HepG2 (cell line): ENCODE results near the gene TP53. TPM values are rescaled to one million over a fixed set of nuclear protein-coding genes. Genes with fewer than 3 reads are reported as not detected.

Experiments used
- CBX5 ChIP-seq: sonication (generic); formaldehyde crosslinking; IDR thresholded peaks from 2 replicates; pipeline ENCODE4 v1.4.0; 2020; ENCODE audit warnings: missing genetic modification reagents, borderline replicate concordance
- CHD2 ChIP-seq: IDR thresholded peaks from 2 replicates; pipeline ENCODE4 v1.6.1; 2011; ENCODE audit warnings: low read depth, low read length, improper control_type of control experiment
- CREM ChIP-seq, 2 experiments: sonication (generic) in 1 of 2; formaldehyde crosslinking in 1 of 2; IDR thresholded peaks; 2 replicates each; pipeline versions ENCODE4 v1.4.0 to v1.6.1; 2016 to 2020; ENCODE audit warnings: antibody characterized with exemption in 1 of 2, mild to moderate bottlenecking in 1 of 2, missing genetic modification reagents in 1 of 2
- DPF2 ChIP-seq: sonication (generic); formaldehyde crosslinking; IDR thresholded peaks from 2 replicates; pipeline ENCODE4 v1.4.0; 2020; ENCODE audit warnings: mild to moderate bottlenecking, low read depth, missing genetic modification reagents, borderline replicate concordance
- ESRRA ChIP-seq: sonication (generic); formaldehyde crosslinking; IDR thresholded peaks from 2 replicates; pipeline ENCODE4 v1.5.1; 2020; ENCODE audit warnings: mild to moderate bottlenecking, low read depth, missing genetic modification reagents
- FOSL1 ChIP-seq: sonication (generic); formaldehyde crosslinking; IDR thresholded peaks from 2 replicates; pipeline ENCODE4 v1.9.0; 2021; ENCODE audit warnings: missing genetic modification reagents, borderline replicate concordance
- HNRNPLL ChIP-seq: fragments of 200-400 bp; formaldehyde crosslinking; IDR thresholded peaks from 2 replicates; pipeline ENCODE4 v1.6.1; 2017; ENCODE audit warnings: mild to moderate bottlenecking, low read depth, low read length; ENCODE audit not compliant: poor library complexity, severe bottlenecking
- KDM6A ChIP-seq: IDR thresholded peaks from 2 replicates; pipeline ENCODE4 v1.6.1; 2016; ENCODE audit warnings: low read depth
- MED1 ChIP-seq: sonication (generic); formaldehyde crosslinking; IDR thresholded peaks from 2 replicates; pipeline ENCODE4 v1.4.0; 2020; ENCODE audit warnings: missing genetic modification reagents
- MEIS1 ChIP-seq: sonication (generic); formaldehyde crosslinking; IDR thresholded peaks from 2 replicates; pipeline ENCODE4 v1.9.0; 2021; ENCODE audit warnings: mild to moderate bottlenecking, missing genetic modification reagents, moderate library complexity, borderline replicate concordance
- TFE3 ChIP-seq: IDR thresholded peaks from 2 replicates; pipeline ENCODE4 v1.6.1; 2016
- ZBTB10 ChIP-seq: sonication (generic); formaldehyde crosslinking; IDR thresholded peaks from 2 replicates; pipeline ENCODE4 v1.4.0; 2020; ENCODE audit warnings: missing genetic modification reagents, borderline replicate concordance
- ZKSCAN5 ChIP-seq: sonication (generic); formaldehyde crosslinking; IDR thresholded peaks from 2 replicates; pipeline ENCODE4 v1.5.1; 2020; ENCODE audit warnings: mild to moderate bottlenecking, missing genetic modification reagents
- ZNF350 ChIP-seq: sonication (generic); formaldehyde crosslinking; IDR thresholded peaks from 2 replicates; pipeline ENCODE4 v1.4.0; 2020; ENCODE audit warnings: mild to moderate bottlenecking, low read depth, missing genetic modification reagents, borderline replicate concordance
- ZNF746 ChIP-seq: sonication (generic); formaldehyde crosslinking; IDR thresholded peaks from 2 replicates; pipeline ENCODE4 v1.8.0; 2022; ENCODE audit warnings: mild to moderate bottlenecking, missing genetic modification reagents
- ZSCAN5A ChIP-seq: sonication (generic); formaldehyde crosslinking; IDR thresholded peaks from 2 replicates; pipeline ENCODE4 v1.8.0; 2022; ENCODE audit warnings: mild to moderate bottlenecking, missing genetic modification reagents, borderline replicate concordance
- polyA plus RNA-seq, 8 experiments: library from polyadenylated mRNA; depleted of rRNA in 3 of 8; stranded (reverse) in 7 of 8; unstranded in 1 of 8; fragments of >200 nt; fragmentation: Illumina TruSeq in 4 of 8; extraction: Trizol in 4 of 8; gene quantifications; 2 replicates each; pipeline versions ENCODE4 v1.2.1 to v1.2.3, GENCODE V29; 2011 to 2016; ENCODE audit warnings: low read depth in 4 of 8, missing spikeins in 1 of 8, mixed read lengths in 1 of 8; ENCODE audit not compliant: insufficient read depth in 1 of 8
- total RNA-seq, 5 experiments: library from RNA; depleted of rRNA; stranded (reverse); fragments of >200 nt; fragmentation: Illumina TruSeq; extraction: Trizol; gene quantifications; 2 replicates each; pipeline ENCODE4 v1.2.3, GENCODE V29; 2016; ENCODE audit warnings: low read depth in 1 of 5
- TF ChIP-seq, protein P1 (sequence below): sonication (generic); formaldehyde crosslinking; IDR thresholded peaks from 2 replicates; pipeline ENCODE4 v1.4.0; 2020; ENCODE audit warnings: mild to moderate bottlenecking, missing genetic modification reagents, borderline replicate concordance

Gene TP53
- total and polyA plus RNA-seq, 2 of the 13 experiments (the other 11 are each of a cell fraction or from before 2014, with no cell fraction given), result 17.1 to 29.9 TPM

DNA sequence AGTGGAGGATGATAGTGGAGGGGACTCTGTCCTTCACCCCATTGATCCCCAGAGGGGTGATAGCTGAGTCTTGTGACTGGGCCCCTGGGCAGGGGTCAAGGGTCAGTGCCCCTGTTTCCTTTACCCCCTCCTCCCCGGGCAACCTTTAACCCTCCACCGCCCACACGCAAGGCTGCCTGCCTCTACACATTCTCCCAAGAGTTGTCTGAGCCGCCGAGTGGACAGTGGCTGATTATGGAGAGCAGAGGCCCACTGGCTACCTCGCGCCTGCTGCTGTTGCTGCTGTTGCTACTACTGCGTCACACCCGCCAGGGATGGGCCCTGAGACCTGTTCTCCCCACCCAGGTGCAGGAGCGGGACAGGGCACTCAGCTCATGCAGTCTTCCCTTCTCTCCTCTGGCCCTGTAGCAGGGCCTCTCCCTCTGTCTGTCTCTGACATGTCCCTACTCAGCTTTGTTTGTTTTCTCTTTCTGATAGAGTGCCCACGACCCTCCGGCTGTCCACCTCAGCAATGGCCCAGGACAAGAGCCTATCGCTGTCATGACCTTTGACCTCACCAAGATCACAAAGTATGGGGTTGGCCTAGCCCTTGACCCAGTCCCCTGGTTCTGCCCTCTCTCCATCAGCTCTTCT, 57.2 kb downstream of the TP53 start, which contains the start of gene SHBG (continued):
- TF ChIP-seq TFE3 (CRISPR knock-in tag) (peak; percentile 87), ZNF746 (CRISPR knock-in tag) (peak; percentile 81; the same call in 1 of the 2 replicates), CBX5 (CRISPR knock-in tag) (0 out of 2 replicates have a peak, but pooled peaks have one; percentile 19), MEIS1 (CRISPR knock-in tag) (0 out of 2 replicates have a peak, but pooled peaks have one; percentile 18), HNRNPLL (no peak), KDM6A (0 out of 2 replicates have a peak, but pooled peaks have one; percentile 57), CREM (IDR thresholded peaks at IDR 0.05) (peak; percentile 40; the same call in 1 of the 2 replicates), CREM (CRISPR knock-in tag; IDR thresholded peaks at IDR 0.05) (no peak), ZKSCAN5 (no peak), FOSL1 (no peak), ZNF350 (CRISPR knock-in tag) (peak; percentile 47; the same call in 1 of the 2 replicates), MED1 (peak; percentile 19; the same call in 1 of the 2 replicates), CHD2 (no peak), ZSCAN5A (CRISPR knock-in tag) (no peak), ESRRA (CRISPR knock-in tag) (peak; percentile 58; the same call in 1 of the 2 replicates), DPF2 (peak; percentile 37; the same call in 1 of the 2 replicates), ZBTB10 (CRISPR knock-in tag) (peak; percentile 91; the same call in 1 of the 2 replicates)
- TF ChIP-seq, protein P1, sequence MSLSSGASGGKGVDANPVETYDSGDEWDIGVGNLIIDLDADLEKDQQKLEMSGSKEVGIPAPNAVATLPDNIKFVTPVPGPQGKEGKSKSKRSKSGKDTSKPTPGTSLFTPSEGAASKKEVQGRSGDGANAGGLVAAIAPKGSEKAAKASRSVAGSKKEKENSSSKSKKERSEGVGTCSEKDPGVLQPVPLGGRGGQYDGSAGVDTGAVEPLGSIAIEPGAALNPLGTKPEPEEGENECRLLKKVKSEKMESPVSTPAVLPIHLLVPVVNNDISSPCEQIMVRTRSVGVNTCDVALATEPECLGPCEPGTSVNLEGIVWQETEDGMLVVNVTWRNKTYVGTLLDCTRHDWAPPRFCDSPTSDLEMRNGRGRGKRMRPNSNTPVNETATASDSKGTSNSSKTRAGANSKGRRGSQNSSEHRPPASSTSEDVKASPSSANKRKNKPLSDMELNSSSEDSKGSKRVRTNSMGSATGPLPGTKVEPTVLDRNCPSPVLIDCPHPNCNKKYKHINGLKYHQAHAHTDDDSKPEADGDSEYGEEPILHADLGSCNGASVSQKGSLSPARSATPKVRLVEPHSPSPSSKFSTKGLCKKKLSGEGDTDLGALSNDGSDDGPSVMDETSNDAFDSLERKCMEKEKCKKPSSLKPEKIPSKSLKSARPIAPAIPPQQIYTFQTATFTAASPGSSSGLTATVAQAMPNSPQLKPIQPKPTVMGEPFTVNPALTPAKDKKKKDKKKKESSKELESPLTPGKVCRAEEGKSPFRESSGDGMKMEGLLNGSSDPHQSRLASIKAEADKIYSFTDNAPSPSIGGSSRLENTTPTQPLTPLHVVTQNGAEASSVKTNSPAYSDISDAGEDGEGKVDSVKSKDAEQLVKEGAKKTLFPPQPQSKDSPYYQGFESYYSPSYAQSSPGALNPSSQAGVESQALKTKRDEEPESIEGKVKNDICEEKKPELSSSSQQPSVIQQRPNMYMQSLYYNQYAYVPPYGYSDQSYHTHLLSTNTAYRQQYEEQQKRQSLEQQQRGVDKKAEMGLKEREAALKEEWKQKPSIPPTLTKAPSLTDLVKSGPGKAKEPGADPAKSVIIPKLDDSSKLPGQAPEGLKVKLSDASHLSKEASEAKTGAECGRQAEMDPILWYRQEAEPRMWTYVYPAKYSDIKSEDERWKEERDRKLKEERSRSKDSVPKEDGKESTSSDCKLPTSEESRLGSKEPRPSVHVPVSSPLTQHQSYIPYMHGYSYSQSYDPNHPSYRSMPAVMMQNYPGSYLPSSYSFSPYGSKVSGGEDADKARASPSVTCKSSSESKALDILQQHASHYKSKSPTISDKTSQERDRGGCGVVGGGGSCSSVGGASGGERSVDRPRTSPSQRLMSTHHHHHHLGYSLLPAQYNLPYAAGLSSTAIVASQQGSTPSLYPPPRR, result peak; percentile 25; the same call in 1 of the 2 replicates
